ENCODE data around the gene CDC42BPA.

The CDC42BPA gene

DNA sequence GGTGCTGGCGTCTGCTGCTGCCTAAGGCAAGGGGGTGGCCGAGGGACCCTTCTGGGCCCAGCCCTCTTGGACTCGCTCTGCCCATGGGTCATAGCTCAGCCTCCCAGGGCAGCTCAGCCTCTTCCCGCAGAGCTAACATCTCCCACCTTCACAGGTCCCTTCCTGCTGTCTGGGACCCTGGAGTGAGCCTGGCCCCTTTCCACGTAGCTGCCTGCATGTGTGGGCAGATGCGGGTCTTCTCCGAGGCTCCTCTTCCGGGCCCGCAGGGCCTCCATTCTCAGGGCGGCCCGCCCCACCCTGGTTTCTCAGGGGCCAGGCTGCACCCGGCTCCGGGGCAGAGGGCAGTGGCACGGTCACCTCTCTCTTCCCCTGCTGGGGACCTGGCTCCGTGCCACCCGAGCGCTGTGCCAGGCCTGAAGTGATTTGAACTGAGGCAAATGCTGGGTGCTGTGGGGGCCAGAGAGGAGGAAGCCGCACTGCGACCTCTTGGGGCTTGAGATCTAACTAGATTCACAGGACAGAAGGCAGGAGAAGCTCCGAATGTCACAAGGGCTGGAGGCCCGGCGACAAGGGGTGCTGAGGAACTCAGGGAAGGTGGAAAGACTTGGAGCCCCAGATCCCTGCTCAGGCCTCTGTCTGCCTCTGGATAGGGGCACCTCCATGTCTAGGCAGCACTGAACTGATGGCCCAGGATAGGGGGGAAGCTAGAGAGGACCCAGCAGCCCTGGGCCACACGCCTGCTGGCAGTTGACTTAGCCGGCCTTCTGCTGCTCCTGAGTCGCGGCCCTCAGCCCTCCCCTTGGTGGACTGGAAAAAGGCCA is 337.5 kb downstream of the CDC42BPA start:
- H3K36me3 ChIP-seq (ENCODE audit: control insufficient read depth, insufficient read depth, low read length), result peaks cover 6% of the 10 kb centered on the region
- no peaks in the 10 kb centered on the region for H3K9me3 ChIP-seq (ENCODE audit: control insufficient read depth, insufficient read depth, low read length)
- no peak overlapping the region for H3K27ac ChIP-seq (ENCODE audit: low read length)
- no peak for DNase-seq (ENCODE audit: low read depth, low spot score)
- H3K4me1 ChIP-seq (ENCODE audit: control insufficient read depth, insufficient read depth, low read length), result no peaks in the 10 kb centered on the region
- WGBS (ENCODE audit: insufficient coverage, insufficient read length), result no CpG with 5 or more reads among the region's 26 CpGs
- H3K27me3 ChIP-seq (ENCODE audit: control insufficient read depth, insufficient read depth, low read length), result no peaks in the 10 kb centered on the region
- no peak overlapping the region for H3K4me3 ChIP-seq (ENCODE audit: low read length)

DNA sequence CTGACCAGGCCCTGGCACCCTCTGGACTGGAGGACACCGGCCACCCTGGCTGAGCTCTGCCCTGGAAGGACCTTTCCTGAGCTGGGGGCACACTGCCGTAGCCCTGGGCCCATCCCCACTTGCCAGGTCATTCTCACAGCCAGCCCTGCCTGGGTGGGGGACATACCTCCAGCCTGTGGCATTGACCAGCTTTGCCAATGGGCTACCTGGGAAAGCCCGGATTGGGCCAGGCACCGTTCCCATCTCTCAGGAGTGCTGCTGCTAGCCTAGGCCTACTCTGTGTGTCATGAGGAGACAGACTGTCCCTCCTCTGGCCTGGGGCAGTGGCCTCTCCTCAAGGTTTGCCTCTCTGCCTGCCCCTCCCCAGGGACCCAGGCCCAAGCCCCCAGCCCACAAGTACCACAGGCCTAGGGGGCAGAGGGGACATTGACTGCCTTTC is 338.2 kb downstream of the CDC42BPA start:
- Histone ChIP-seq H3K4me1 (ENCODE audit: control insufficient read depth, insufficient read depth, low read length) (no peaks in the 10 kb centered on the region), H3K27me3 (ENCODE audit: control insufficient read depth, insufficient read depth, low read length) (no peaks in the 10 kb centered on the region), H3K9me3 (ENCODE audit: control insufficient read depth, insufficient read depth, low read length) (no peaks in the 10 kb centered on the region), H3K36me3 (ENCODE audit: control insufficient read depth, insufficient read depth, low read length) (peaks cover 6% of the 10 kb centered on the region), H3K4me3 (ENCODE audit: low read length) (no peak overlapping the region), H3K27ac (ENCODE audit: low read length) (no peak overlapping the region)
- no peak for DNase-seq (ENCODE audit: low read depth, low spot score)
- WGBS (ENCODE audit: insufficient coverage, insufficient read length), result no CpG with 5 or more reads among the region's 4 CpGs

DNA sequence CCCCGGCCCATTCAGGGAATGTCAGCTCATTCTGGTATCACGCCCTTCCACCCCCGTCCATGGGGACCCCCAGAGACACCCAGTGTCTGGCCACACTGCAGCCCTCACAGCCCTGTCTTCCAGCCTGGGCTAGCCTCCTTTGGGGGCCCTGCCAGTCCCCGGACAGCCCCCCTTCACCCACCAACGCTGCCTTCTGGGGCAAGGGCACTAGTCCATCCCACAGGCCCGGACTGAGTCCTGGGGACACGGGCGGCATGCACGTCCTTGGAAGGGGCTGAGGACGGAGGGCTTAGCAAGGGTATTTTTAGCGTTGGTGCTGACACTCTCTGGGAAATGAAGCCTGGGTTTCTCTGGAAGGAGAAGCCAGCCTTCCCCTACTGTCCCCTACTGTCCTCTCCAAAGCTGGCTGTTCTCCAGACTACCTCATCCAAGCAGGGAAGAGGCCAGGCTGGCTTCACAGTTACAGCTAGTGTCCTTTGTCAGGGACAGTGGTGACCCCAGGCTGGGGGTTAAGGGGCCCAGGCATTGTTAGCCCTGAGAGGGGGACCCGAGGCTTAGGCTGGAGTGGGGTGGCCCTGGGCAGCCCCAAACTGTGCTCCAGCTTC is 338.7 kb downstream of the CDC42BPA start:
- H3K4me1 ChIP-seq (ENCODE audit: control insufficient read depth, insufficient read depth, low read length), result no peaks in the 10 kb centered on the region
- WGBS (ENCODE audit: insufficient coverage, insufficient read length), result no CpG with 5 or more reads among the region's 12 CpGs
- H3K27ac ChIP-seq (ENCODE audit: low read length), result no peak overlapping the region
- no peaks in the 10 kb centered on the region for H3K9me3 ChIP-seq (ENCODE audit: control insufficient read depth, insufficient read depth, low read length)
- no peak overlapping the region for H3K4me3 ChIP-seq (ENCODE audit: low read length)
- DNase-seq (ENCODE audit: low read depth, low spot score), result no peak
- H3K36me3 ChIP-seq (ENCODE audit: control insufficient read depth, insufficient read depth, low read length), result peaks cover 6% of the 10 kb centered on the region
- H3K27me3 ChIP-seq (ENCODE audit: control insufficient read depth, insufficient read depth, low read length), result no peaks in the 10 kb centered on the region

DNA sequence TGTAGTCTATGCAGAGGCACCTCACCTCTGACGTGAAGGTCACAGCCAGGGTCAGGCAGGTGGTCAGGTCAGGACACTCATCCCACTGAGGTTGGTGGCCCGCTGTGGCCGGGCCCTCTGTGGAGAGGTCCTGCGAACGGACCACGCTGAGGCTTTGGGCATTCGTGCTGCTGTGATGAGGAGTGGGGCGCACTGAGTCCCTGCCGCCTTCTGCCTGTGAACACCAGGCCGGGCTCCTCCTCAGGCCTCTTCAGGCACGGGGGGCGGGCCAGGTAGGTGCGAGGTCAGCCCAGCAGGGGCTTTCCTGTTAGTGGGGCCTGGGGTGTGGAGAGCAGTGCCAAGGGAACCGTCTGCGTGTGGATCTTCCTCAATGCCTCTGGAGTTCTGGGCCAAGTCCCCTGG is 339.2 kb downstream of the CDC42BPA start:
- DNase-seq (ENCODE audit: low read depth, low spot score), result no peak
- Histone ChIP-seq H3K27ac (ENCODE audit: low read length) (no peak overlapping the region), H3K4me1 (ENCODE audit: control insufficient read depth, insufficient read depth, low read length) (no peaks in the 10 kb centered on the region), H3K27me3 (ENCODE audit: control insufficient read depth, insufficient read depth, low read length) (no peaks in the 10 kb centered on the region), H3K4me3 (ENCODE audit: low read length) (no peak overlapping the region), H3K36me3 (ENCODE audit: control insufficient read depth, insufficient read depth, low read length) (peaks cover 6% of the 10 kb centered on the region), H3K9me3 (ENCODE audit: control insufficient read depth, insufficient read depth, low read length) (no peaks in the 10 kb centered on the region)
- WGBS (ENCODE audit: insufficient coverage, insufficient read length), result no CpG with 5 or more reads among the region's 15 CpGs

DNA sequence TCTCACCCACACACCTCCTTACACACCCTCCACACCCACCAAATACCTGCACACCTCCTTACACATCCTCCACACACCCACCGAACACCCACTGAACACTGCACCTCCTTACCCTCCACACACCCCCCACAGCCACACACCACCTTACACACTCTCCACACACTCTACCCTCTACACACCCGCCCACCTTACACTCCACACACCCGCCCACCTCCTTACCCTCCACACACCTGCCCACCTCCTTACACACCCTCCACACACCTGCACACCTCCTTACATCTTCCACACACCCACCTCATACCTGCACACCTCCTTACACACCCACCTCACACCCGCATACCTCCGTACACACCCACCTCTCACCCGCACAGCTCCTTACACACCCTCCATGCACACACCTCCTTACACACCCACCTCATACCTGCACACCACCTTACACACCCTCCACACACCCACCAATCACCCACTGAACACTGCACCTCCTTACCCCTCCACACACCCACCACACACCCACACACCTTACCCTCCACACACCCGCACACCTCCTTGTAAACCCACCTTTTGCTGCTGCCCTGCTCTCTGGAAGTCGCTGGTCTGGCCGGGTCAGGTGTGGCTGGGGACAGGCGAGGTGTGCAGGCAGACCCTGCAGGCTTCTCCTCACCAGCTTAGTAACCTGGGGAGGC is 339.7 kb downstream of the CDC42BPA start:
- peaks cover 6% of the 10 kb centered on the region; the same call in 1 of the 2 replicates for H3K36me3 ChIP-seq (ENCODE audit: control insufficient read depth, insufficient read depth, low read length)
- DNase-seq (ENCODE audit: low read depth, low spot score), result no peak
- H3K27me3 ChIP-seq (ENCODE audit: control insufficient read depth, insufficient read depth, low read length), result no peaks in the 10 kb centered on the region
- no peak overlapping the region for H3K4me3 ChIP-seq (ENCODE audit: low read length)
- H3K27ac ChIP-seq (ENCODE audit: low read length), result no peak overlapping the region
- H3K4me1 ChIP-seq (ENCODE audit: control insufficient read depth, insufficient read depth, low read length), result no peaks in the 10 kb centered on the region
- H3K9me3 ChIP-seq (ENCODE audit: control insufficient read depth, insufficient read depth, low read length), result no peaks in the 10 kb centered on the region
- WGBS (ENCODE audit: insufficient coverage, insufficient read length), result 100% methylated on average over 7 of the region's 10 CpGs

DNA sequence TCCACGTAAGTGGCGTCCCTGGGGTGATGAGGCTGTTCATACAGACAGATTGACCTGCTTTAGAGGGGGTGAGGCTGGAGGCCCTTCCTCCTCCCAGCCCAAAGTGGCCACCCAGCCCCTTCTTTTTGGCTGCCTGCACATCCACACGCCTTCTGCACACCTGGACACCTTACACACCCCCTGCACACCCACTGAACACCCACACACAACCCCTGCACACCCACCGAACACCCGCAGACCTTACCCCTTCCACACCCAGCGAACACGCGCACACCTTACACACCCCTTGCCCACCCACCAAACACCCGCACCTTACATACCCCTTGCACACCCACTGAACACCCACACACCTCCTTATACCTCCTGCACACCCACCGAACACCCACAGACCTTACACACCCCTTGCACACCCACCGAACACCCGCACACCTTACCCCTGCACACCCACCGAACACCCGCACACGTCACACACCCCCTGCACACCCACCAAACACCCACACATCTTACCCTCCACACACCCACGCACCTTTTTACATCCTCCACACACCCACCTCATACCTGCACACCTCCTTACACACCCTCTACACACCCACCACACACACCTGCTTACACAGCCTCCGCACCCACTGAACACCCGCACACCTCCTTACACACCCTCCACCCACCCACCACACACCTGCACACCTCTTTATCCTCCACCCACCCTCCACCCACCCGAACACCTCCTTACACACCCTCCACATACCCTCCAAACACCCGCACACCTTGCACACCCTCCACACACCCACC is 340.5 kb downstream of the CDC42BPA start:
- Histone ChIP-seq H3K4me3 (ENCODE audit: low read length) (no peak overlapping the region), H3K9me3 (ENCODE audit: control insufficient read depth, insufficient read depth, low read length) (no peaks in the 10 kb centered on the region), H3K27ac (ENCODE audit: low read length) (no peak overlapping the region), H3K4me1 (ENCODE audit: control insufficient read depth, insufficient read depth, low read length) (no peaks in the 10 kb centered on the region), H3K27me3 (ENCODE audit: control insufficient read depth, insufficient read depth, low read length) (no peaks in the 10 kb centered on the region), H3K36me3 (ENCODE audit: control insufficient read depth, insufficient read depth, low read length) (peaks cover 2% of the 10 kb centered on the region; the same call in 1 of the 2 replicates)
- over 99% methylated on average over 11 of the region's 20 CpGs for WGBS (ENCODE audit: insufficient coverage, insufficient read length)
- no peak for DNase-seq (ENCODE audit: low read depth, low spot score)

DNA sequence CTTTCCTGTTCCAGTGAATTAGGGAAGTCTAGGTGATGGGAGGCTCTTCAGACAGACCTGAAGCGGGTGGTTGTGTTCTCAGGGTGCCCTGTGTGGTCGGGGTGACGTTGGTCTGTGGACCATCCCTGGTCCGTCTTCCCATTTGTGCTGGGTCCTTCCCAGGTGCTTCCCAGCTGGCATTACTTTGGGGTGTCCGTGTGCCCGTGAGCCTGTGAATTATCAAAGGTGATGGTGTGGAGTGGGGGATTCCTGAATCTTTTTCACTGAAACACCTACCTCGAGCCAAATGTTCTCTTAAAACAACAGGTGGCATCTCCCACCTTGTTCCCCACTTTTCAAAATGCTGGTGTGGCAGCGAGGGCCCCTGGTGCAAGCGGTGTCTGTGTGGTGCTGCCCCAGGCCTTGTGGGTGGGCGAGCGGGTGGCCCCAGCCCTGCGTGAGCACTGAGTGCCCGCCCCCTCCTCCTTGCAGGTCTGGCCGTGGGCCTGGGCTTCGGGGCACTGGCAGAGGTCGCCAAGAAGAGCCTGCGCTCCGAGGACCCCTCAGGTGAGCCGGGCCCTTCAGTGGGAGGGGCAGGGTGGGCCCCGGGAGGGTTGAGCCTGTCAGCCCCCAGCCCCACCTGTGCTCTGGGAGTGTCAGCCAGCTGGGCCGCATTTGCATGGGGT is 341.2 kb downstream of the CDC42BPA start:
- Histone ChIP-seq H3K36me3 (ENCODE audit: control insufficient read depth, insufficient read depth, low read length) (0 out of 2 replicates have a peak, but pooled peaks cover 2% of the 10 kb centered on the region), H3K4me1 (ENCODE audit: control insufficient read depth, insufficient read depth, low read length) (no peaks in the 10 kb centered on the region), H3K27me3 (ENCODE audit: control insufficient read depth, insufficient read depth, low read length) (no peaks in the 10 kb centered on the region), H3K9me3 (ENCODE audit: control insufficient read depth, insufficient read depth, low read length) (no peaks in the 10 kb centered on the region), H3K27ac (ENCODE audit: low read length) (no peak overlapping the region), H3K4me3 (ENCODE audit: low read length) (no peak overlapping the region)
- WGBS (ENCODE audit: insufficient coverage, insufficient read length), result no CpG with 5 or more reads among the region's 21 CpGs
- DNase-seq (ENCODE audit: low read depth, low spot score), result no peak

DNA sequence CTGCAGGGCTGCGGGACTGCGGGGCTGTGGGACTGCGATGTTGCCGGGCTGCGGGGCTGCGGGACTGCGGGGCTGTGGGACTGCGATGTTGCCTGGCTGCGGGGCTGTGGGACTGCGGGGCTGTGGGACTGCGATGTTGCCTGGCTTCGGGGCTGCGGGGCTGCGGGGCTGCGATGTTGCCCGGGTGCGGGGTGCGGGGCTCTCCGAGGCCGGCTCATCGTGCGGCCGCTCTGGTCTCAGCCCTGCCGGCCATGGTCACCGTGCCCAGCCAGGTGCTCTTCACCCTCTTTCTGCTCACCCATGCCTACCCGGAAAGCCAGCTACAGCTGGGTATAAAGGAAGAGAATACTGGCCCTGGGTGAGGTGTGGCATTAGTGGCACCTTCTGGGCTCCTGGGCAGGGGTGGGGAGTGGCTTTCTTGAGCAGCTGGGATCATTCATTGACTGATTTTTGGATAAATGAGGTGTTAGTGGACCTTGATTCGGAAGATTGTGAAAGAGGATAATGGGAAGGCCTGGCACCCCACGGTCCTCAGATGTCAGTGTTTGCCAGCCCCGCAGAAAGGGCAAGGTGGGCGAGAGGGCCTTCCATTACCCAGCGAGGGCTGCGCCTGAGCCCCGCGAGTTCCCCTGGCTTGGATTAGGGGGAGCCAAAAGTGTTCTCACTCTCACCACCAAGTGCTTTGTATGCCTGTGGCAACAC is 341.9 kb downstream of the CDC42BPA start:
- H3K27me3 ChIP-seq (ENCODE audit: control insufficient read depth, insufficient read depth, low read length), result no peaks in the 10 kb centered on the region
- no peaks in the 10 kb centered on the region for H3K9me3 ChIP-seq (ENCODE audit: control insufficient read depth, insufficient read depth, low read length)
- no peak overlapping the region for H3K27ac ChIP-seq (ENCODE audit: low read length)
- H3K4me3 ChIP-seq (ENCODE audit: low read length), result no peak overlapping the region
- WGBS (ENCODE audit: insufficient coverage, insufficient read length), result 100% methylated on average over 1 of the region's 34 CpGs
- DNase-seq (ENCODE audit: low read depth, low spot score), result no peak
- 0 out of 2 replicates have a peak, but pooled peaks cover 2% of the 10 kb centered on the region for H3K36me3 ChIP-seq (ENCODE audit: control insufficient read depth, insufficient read depth, low read length)
- no peaks in the 10 kb centered on the region for H3K4me1 ChIP-seq (ENCODE audit: control insufficient read depth, insufficient read depth, low read length)
